GM21619 (cell line): Measurements from ENCODE around the gene SLC35E2B.
A peak's percentile ranks its signal among the peaks of the same experiment; 100 is the strongest.
"Not testable (repeated sequence)": the region's sequence is repeated elsewhere in the genome, so short reads cannot be mapped to it uniquely, and the experiment has no call there.

ENCODE experiments used
- ATAC-seq: cut with Tn5 transposase; IDR thresholded peaks from one replicate; pipeline ENCODE4 v1.9.1; 2021; ENCODE audit not compliant: unreplicated experiment

SLC35E2B gene

GRCh38 chr1:1692714-1693647 is at the start of gene SLC35E2B:
TSS of gene SLC35E2B (minus strand) at chr1:1692795. CDS start at chr1:1676699, 16,096 bp downstream.
- peak; percentile 71 for ATAC-seq

DNA sequence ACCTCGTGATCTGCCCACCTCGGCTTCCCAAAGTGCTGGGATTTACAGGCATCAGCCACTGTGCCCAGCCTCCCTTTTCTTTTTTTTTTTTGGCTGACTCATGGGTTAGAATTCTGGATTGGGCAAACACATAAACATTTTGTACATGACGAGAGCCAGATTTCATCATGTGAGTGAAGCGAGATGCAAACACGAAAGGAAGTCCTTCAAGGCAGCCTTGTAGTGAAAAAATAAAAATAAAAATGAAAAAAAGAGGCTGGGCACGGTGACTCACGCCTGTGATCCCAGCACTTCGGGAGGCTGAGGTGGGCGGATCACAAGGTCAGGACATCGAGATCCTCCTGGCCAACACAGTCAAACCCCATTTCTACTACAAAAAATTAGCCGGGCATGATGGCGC is 48.4 kb upstream of the SLC35E2B start:
- ATAC-seq = not testable (repeated sequence)

DNA sequence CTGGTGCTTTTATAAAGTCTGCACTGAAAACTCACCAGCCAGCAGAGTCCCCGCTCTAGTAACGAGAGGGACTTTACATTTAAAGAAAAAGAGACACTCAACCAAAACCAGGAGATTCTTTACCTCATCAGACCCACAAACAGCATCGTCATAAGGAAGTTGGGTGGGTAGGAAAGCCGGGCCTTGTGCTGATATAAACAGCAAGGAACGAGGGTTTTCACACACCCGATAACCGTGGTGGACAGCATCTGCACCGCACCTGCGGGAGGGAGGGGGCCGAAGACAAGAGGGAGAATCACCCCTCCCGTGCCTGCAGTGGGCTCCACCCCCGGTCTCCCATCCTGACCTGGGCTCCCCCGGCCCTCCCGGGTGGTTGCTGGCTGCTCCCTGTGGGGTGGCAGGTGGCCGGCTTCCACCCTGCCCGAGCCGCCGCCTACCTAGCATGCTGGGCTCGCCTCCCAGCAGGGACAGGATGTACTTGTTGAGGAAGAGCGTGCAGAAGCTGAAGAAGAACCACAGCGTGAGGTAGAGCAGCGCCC is 46.3 kb upstream of the SLC35E2B start:
- ATAC-seq = not testable (repeated sequence)

DNA sequence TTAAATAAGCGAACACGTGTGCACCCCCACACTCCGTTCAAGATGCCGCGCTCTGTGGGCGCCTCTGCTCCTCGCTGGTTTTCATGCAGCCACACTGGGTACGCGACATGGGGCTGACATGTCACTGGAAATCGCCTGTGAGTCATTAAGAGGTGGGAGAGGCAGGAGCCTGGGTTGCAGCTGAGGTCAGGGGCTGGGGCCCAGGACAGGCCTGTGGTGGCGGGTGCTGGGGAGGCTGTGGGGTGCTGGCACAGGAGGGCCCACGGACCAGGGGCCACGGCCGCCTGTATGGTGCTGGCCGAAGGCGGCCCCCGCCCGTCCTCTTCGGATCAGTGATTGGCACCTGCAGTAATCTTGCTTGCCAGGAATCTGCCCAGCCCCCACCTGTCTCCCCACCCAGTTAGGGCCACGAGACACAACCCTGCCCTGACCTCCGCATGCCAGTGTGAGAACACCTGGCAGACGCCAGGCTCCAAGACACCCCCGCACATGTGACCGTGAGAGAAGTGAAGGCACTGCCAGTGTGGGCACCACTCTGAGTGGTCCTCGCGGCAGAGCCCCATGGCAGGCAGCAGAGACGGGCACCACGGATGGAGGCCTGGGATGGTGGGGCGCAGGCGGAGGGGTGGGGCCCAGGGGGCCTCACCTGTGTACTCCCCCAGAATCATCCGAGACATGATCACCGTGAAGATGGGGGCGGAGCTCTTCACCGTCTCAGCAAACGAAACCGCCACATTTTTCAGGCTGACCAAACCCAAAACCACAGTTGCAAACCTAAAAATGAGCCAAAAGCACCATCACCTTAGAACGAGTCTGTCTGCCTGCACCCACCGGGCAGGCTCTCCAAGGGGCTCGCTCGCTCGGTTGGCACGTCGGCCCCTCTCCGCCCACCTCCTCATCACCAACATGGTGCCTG is 45.3 kb upstream of the SLC35E2B start:
- ATAC-seq = not testable (repeated sequence)

DNA sequence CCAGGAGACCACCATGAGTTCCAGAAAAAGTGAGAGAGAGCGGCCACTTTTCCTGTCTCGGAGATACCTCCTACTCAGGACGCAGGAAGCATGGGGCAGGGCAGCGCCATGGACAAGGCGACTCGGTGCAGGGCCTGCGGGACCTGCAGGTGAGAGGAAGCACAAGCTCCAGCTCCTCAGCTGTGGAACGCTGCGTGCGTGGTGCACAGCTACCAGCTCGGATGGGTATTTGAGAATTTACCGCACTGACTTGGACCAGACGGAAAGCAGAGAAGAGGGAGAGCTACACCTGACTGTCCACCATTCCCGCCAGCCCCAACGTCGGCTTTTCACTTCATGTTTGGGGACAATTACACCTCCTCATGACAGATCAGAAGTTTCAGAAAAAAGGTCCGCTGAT is 39.8 kb upstream of the SLC35E2B start:
- no peak for ATAC-seq

DNA sequence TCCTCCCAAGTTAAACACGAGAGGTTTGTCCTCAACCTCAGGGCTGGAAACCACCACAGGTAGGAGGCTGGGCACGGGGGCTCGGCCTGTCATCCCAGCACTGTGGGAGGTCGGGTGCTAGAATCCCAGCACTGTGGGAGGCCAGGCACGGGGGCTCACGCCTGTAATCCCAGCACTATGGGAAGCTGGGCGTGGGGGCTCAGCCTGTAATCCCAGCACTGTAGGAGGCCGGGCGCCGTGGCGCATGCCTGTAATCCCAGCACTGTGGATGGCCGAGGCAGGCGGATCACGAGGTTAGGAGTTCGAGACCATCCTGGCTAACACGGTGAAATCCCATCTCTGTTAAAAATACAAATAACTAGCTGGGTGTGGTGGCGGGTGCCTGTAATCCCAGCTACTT is 38.3 kb upstream of the SLC35E2B start:
- no peak for ATAC-seq

GRCh38 chr1:1730230-1730629 is 37.6 kb upstream of the SLC35E2B start:
- ATAC-seq = not testable (repeated sequence)

- ATAC-seq = not testable (repeated sequence)
Measured at GRCh38 chr1:1729116-1729816, 36.7 kb upstream of the SLC35E2B start.

GRCh38 chr1:1728308-1729005 is 35.9 kb upstream of the SLC35E2B start:
- ATAC-seq = not testable (repeated sequence)

DNA sequence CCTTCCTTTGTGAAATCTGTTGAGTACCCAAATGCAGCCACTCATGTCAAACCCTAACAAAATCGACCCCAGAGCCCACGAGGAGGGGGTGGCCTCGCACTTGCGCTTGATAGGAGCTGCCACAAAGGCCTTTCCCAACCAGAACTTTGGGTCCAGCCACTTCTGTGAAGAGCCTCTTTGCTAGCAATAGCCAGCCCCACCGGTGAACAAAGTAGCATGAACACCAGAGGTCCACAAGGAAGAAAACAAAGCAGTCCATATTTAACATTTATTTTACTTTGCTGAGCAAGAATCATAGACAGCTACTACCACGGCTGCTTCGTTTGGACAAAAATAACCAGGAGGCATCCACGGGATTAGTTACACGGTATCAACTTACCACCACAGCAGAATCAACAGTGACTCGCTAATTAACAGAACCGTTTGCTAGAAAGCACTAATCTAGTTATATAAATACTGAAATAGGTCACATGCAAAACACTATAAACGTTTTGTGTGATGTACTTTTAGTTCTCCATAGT is 34.6 kb upstream of the SLC35E2B start:
- not testable (repeated sequence) for ATAC-seq

DNA sequence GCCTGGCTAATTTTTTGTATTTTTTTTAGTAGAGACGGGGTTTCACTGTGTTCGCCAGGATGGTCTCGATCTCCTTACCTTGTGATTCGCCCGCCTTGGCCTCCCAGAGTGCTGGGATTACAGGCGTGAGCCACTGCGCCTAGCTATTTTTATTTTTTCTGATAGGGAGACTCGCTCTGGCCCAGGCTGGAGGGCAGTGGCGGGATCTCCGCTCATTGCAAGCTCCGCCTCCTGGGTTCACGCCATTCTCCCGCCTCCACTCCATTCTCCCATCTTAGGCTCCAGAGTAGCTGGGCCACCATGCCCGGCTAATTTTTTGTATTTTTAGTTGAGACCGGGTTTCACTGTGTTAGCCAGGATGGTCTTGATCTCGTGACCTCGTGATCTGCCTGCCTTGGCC is 33.5 kb upstream of the SLC35E2B start:
- ATAC-seq = not testable (repeated sequence)

DNA sequence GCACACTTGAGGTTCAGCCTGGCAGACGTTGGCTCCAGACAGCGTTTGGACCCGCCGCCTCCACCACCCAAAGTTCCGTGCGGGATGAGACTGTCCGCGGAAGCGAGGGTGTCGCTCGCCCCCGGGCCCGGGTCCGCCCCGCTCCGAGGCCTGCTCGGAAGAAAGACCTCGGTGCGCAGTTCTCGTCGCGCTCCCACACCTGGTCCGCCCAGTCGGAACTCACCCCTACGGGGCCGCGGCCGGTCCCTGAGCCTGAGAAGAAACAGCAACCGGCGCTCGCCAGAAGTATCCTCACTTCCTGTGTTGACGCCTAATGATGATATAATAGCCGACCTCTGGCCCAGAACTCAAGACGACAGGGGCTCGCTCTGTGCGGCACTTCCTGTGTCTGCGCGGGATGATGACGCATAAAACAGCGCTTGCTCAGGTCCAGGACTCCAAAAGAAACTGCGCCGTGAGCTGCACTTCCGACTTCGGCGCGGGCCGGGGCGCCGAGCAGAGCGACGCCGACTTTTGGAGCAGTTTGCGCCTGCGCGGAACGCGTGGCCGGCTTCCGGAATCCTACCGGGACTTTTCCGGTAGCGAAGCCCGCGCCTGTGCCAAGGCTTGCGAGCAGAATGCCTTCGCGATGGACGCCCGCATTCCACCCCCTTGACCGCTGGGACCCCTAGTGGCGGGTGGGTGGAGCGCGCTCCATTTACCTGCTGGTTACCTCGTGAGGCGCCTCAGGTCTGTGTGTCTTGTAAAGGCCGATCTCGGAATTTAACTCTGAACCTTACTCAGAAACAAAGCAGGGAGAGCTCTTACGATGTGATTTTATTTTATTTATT is 31.7 kb upstream of the SLC35E2B start, which contains the start of gene CDK11A:
Gene CDK11A, minus strand, starts transcription at position 323 of the 830 bp plus-strand sequence. CDS start 1,539 bp downstream, outside the sequence.
- peak; percentile 94 for ATAC-seq

GRCh38 chr1:1721201-1721600 is 28.6 kb upstream of the SLC35E2B start:
- no peak for ATAC-seq

DNA sequence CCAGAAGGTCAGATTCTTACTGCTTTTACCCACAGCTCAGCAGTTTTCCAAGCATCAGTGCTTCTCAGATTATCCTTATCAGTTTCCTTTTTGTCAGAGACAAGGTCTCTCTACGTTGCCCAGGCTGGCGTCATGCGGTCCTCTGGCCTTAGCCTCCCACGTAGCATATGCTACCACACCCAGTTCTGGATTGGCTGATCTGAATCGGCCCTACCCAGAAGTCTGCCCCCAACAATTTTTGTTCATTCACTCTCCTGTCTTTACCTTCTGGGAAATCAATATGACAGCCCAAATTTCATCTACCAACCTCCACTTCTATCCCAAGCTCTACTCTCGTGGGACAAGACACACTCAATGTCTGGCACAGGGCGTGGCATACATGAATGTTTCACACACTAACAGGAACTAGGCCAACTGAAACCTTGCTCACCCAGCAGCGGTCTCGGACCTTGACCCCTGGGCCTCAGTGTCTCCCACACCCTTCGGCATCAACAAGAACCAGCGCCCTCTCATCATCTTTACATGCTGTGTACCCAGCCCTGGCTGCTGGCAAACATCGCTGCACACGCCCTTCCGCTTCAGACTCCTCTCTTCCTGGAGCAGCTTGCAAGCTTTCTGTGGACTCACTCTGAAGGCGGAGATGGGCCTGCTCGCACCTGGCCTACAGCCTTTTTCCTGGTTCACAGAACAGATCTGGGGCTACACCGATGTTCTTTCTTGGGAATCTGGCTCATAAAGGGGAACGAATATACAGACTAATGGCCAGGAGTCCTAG is 22.7 kb upstream of the SLC35E2B start:
- ATAC-seq = not testable (repeated sequence)

- not testable (repeated sequence) for ATAC-seq
Measured at GRCh38 chr1:1707897-1708296, 15.3 kb upstream of the SLC35E2B start.

- not testable (repeated sequence) for ATAC-seq
Measured at GRCh38 chr1:1707241-1707640, 14.6 kb upstream of the SLC35E2B start.

- ATAC-seq = not testable (repeated sequence)
Measured at GRCh38 chr1:1705623-1706022, 13.0 kb upstream of the SLC35E2B start.
